ENCODE data around the gene SALL2.

Gene SALL2

DNA sequence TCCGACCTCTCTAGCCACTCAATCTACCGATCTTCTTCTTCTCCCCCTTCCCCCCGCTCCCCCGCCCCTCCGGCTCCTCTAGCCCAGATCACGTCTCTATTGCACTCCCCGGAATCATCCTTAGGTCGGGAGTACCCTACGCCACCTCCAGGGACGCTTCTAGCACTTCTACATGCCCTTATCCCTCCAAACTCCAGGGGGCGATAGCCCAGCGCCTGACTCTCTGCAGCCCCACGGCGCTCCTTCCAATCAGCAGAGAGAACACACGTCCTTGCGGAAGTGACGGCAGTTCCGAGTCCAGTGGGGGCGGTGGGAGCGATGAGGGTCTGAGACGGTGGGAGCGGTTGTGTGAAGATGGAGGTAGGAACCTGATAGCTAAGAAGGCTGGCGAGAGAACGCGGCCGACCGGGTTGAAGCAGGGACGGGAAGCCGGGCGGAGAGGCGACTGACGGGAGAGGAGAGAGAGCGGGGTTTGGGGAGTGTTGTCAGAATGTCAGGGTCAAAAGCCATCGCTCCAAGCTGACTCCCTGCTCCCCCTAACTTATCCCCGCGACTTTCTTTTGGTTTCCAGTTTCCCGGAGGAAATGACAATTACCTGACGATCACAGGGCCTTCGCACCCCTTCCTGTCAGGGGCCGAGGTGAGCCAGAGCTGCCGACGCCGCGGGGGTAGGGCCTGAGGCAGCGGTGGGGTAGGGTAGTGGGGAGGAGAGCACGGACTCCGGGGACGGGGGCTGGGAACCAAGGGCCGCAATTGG, 49.0 kb downstream of the SALL2 start, which contains the start of the genes RAB2B and TOX4:
Gene RAB2B (minus strand): TSS at position 35 of the 757 bp plus-strand sequence. CDS start 87 bp downstream, outside the sequence.
Gene TOX4 (plus strand): TSS at position 271 of the 757 bp plus-strand sequence. CDS start 84 bp downstream, at position 355.
- peak; percentile 98 to 100 (median 99) for DNase-seq

DNA sequence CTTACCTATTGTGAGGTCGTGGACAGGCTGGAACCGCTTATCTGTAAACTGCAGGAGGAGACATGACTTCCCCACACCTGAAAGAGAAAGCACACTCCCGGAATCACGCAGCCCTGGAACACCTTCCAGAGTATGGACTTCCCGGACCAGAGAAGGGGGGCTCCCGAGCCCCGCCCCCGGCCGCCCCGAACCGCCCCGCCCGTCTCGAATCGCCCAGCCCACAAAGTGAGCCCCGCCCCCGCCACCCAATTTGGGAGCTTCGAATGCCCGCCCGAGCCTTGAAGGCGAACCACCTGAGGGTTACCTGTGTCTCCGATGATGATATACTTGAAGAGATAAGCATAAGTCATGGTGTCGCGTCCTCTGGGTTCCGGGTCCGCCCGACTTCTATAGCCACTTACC, 49.6 kb downstream of the SALL2 start:
- DNase-seq, result peak in 1 of 3 experiments; percentile 94

DNA sequence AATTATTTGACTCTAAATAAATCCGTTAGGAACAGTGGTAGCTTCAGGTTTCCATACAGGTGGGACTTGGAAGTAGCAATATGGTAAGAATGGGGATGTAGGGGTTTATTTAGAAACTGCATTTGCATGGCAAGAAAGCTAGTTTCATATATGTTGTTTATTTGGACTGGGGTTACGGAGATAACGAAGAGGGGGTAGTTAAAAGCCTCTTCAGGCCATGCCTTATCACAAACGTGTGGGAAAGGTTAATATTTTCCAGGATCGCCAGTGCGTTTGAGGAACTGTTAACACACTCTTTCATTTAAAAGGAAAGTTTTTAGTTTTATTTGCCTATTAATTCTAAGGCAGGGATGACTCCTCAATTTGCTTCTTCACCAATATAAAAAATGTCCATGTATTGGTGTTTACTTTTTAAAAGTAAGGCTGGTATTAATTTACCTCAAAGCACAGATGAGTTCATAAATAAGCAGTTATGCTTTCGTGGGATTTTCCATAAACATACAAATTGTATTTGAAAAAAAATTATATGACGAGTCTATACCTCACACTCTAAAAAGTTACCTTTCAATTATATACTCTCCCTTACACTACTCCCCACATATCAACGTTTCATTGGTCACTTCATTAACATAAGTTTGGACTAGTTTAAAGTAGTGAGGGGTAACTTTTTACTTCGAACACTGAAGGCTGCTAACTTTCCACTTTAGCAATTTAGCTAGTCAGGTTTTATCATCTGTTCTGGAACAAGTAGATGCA, 50.2 kb downstream of the SALL2 start:
- no peak for DNase-seq

Data from NCI-H1417 (cell line).